CD4-positive, CD25-positive, alpha-beta regulatory T cell (primary cell): ENCODE data around the gene WNK4. TPM values are rescaled to one million over a fixed set of nuclear protein-coding genes. Genes with fewer than 3 reads are reported as not detected.
A peak's percentile ranks its signal among the peaks of the same experiment; 100 is the strongest.

ENCODE experiments used
- ATAC-seq, 2 donors: fragments of 150-1000 bp; cut with Tn5 transposase; one replicate each; pipeline ENCODE4 v1.10.0; 2021; ENCODE audit warnings: low read depth in 2 of 2, moderate number of reproducible peaks in 2 of 2, moderate library complexity in 1 of 2
- DNase-seq, 3 donors: peaks; one replicate each; pipeline versions ENCODE4 v3.0.0 to v3.0.0-alpha.2; 2012 to 2022; ENCODE audit warnings: mixed read lengths in 1 of 3
- H3K27ac ChIP-seq: one replicate; pipeline ENCODE4 v1.7.0; 2013; ENCODE audit warnings: mild to moderate bottlenecking, low read length; ENCODE audit not compliant: insufficient read depth, poor library complexity, severe bottlenecking
- H3K27me3 ChIP-seq: one replicate; pipeline ENCODE4 v1.7.0; 2013; ENCODE audit warnings: low read length; ENCODE audit not compliant: control insufficient read depth, insufficient read depth
- H3K36me3 ChIP-seq: one replicate; pipeline ENCODE4 v1.7.0; 2013; ENCODE audit warnings: mild to moderate bottlenecking, low read length, moderate library complexity; ENCODE audit not compliant: control insufficient read depth, insufficient read depth
- H3K4me1 ChIP-seq: 2 replicates; pipeline ENCODE4 v1.7.0; 2013; ENCODE audit warnings: mild to moderate bottlenecking, low read length; ENCODE audit not compliant: insufficient read depth, control insufficient read depth, poor library complexity, severe bottlenecking
- H3K4me3 ChIP-seq: one replicate; pipeline ENCODE4 v1.7.0; 2013; ENCODE audit warnings: low read depth, mild to moderate bottlenecking, low read length, moderate library complexity
- H3K9me3 ChIP-seq, 2 experiments: 1 replicate in 1 of 2; 2 replicates in 1 of 2; pipeline ENCODE4 v1.7.0; 2013; ENCODE audit warnings: low read length in 2 of 2, mild to moderate bottlenecking in 1 of 2, moderate library complexity in 1 of 2; ENCODE audit not compliant: control insufficient read depth in 2 of 2
- H3K27ac Mint-ChIP-seq, 3 donors: one replicate each; pipeline ENCODE4 v1.8.0; 2020 to 2022; ENCODE audit warnings: mild to moderate bottlenecking in 3 of 3, mixed read lengths in 3 of 3, moderate library complexity in 2 of 3
- H3K27me3 Mint-ChIP-seq: one replicate; pipeline ENCODE4 v1.8.0; 2022; ENCODE audit warnings: mild to moderate bottlenecking, mixed read lengths
- H3K36me3 Mint-ChIP-seq: one replicate; pipeline ENCODE4 v1.8.0; 2020; ENCODE audit warnings: mixed read lengths
- H3K4me1 Mint-ChIP-seq, 4 donors: one replicate each; pipeline ENCODE4 v1.8.0; 2020 to 2022; ENCODE audit warnings: mixed read lengths in 4 of 4, mild to moderate bottlenecking in 1 of 4
- H3K4me3 Mint-ChIP-seq, 4 donors: one replicate each; pipeline ENCODE4 v1.8.0; 2020 to 2022; ENCODE audit warnings: mild to moderate bottlenecking in 4 of 4, mixed read lengths in 4 of 4, moderate library complexity in 3 of 4
- H3K9me3 Mint-ChIP-seq, 7 donors: one replicate each; pipeline ENCODE4 v1.8.0; 2020 to 2022; ENCODE audit warnings: mixed read lengths in 7 of 7, mild to moderate bottlenecking in 3 of 7, moderate library complexity in 2 of 7
- polyA plus RNA-seq, 4 donors: library from polyadenylated mRNA; unstranded; fragments of 300-500 nt; fragmentation: Illumina TruSeq; gene quantifications; one replicate each; pipeline ENCODE4 v1.2.3, GENCODE V29; 2021
- total RNA-seq: library from RNA; stranded (reverse); gene quantifications from one replicate; pipeline ENCODE4 v1.2.3, GENCODE V29; 2022

WNK4 gene
- total and polyA plus RNA-seq, 5 donors from 2014 or later = 0.09 TPM; not detected in 4

DNA sequence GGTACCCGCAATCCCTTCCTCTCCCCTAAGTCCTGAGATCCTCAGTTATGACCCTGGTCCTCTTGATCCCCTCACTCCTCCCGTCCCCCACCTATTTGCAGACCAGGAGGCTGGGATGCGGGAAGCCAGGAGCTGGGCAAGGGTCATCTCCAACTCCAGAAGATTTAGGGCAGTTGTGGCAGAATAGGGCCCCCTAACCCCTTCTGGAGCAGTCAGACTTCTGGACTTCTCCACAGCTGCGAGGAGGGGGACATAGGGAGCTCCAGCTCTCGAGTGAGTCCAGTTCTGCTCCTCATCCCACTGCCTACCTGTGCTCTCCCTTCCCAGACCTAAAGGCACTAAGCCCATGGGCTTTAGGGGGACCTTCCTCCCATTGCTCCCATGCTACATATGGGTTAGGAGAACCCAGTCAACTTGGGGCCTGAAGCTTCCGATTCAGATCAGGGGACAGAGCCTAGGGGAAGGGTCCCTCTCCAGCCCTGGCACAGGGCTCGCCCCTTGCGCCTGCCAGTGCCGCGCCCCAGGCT lies 1.3 kb downstream of the WNK4 start:
- H3K9me3 Mint-ChIP-seq = peaks cover 0 to 4% (median 0%) of the 10 kb centered on the region in 7 donors

GRCh38 chr17:42782166-42783061 lies 2.0 kb downstream of the WNK4 start:
- no peaks in the 10 kb centered on the region for H3K9me3 ChIP-seq
- H3K27ac ChIP-seq = no peak overlapping the region
- peaks cover 0 to 4% (median 0%) of the 10 kb centered on the region in 7 donors for H3K9me3 Mint-ChIP-seq
- no peak overlapping the region for H3K27ac Mint-ChIP-seq
- no peak overlapping the region for H3K4me3 ChIP-seq
- no peak for ATAC-seq
- DNase-seq = no peak
- H3K4me1 ChIP-seq = peaks cover 13% of the 10 kb centered on the region
- H3K36me3 ChIP-seq = peaks cover 25% of the 10 kb centered on the region
- peaks cover 70% of the 10 kb centered on the region for H3K27me3 Mint-ChIP-seq
- H3K27me3 ChIP-seq = peaks cover 26% of the 10 kb centered on the region
- peaks cover 27% of the 10 kb centered on the region for H3K36me3 Mint-ChIP-seq
- peak overlapping the region in 1 of 4 donors; percentile 54 for H3K4me3 Mint-ChIP-seq
- H3K4me1 Mint-ChIP-seq = peaks cover 0 to 39% (median 15%) of the 10 kb centered on the region in 4 donors

More for the DNA sequence above, 1.3 kb downstream of the WNK4 start:
- Histone ChIP-seq H3K27ac (no peak overlapping the region), H3K27me3 (peaks cover 26% of the 10 kb centered on the region), H3K9me3 (no peaks in the 10 kb centered on the region), H3K4me1 (peaks cover 13% of the 10 kb centered on the region), H3K36me3 (peaks cover 31% of the 10 kb centered on the region), H3K4me3 (no peak overlapping the region)
- Mint-ChIP-seq H3K36me3 (peaks cover 27% of the 10 kb centered on the region), H3K27ac (no peak overlapping the region), H3K4me1 (peaks cover 0 to 39% (median 15%) of the 10 kb centered on the region in 4 donors), H3K27me3 (peaks cover 63% of the 10 kb centered on the region), H3K4me3 (peak overlapping the region in 1 of 4 donors; percentile 6)
- no peak for DNase-seq
- no peak for ATAC-seq

DNA sequence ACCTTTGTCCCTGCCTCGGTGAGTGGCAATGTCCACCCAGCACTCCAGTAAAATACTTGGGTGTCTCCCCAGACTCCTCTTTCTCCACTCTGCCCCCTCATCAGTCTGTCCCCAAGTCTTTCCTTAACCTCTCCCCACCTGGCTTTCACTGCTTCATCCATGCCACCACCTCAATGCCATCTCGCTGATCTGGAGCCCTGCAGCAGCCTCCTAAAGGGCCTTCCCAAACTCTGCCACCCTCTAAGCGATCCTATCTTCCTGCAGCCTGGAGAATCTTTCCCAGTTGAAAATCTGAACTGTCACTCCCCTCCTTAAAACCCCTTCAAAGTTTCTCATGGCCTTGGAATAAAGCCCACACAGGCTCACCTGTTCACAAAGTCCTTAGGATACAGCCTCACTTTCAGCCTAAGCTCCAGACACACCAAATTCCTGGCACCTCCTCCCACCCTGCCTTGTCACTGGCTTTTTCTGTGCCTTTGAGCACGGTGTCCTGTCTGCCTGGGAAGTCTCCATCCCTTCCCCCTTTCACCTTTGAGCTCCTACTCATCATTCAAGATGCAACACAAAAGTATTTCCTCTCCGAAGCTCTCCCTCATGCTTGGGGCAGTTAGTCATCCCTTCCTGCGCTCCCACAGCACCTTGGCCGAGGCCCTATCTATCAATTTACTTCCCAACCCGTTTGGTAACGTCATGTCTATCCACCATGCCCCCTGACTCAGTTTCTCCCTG lies 2.8 kb downstream of the WNK4 start:
- Histone ChIP-seq H3K27me3 (peaks cover 26% of the 10 kb centered on the region), H3K27ac (no peak overlapping the region), H3K4me3 (no peak overlapping the region), H3K36me3 (peaks cover 17% of the 10 kb centered on the region), H3K4me1 (peaks cover 13% of the 10 kb centered on the region), H3K9me3 (no peaks in the 10 kb centered on the region)
- H3K27me3 Mint-ChIP-seq = peaks cover 75% of the 10 kb centered on the region
- peaks cover 0 to 4% (median 1%) of the 10 kb centered on the region in 7 donors for H3K9me3 Mint-ChIP-seq
- no peak overlapping the region for H3K27ac Mint-ChIP-seq
- peaks cover 20% of the 10 kb centered on the region for H3K36me3 Mint-ChIP-seq
- DNase-seq (no peak), ATAC-seq (no peak)
- peaks cover 0 to 39% (median 15%) of the 10 kb centered on the region in 4 donors for H3K4me1 Mint-ChIP-seq
- peak overlapping the region in 1 of 4 donors; percentile 54 for H3K4me3 Mint-ChIP-seq

GRCh38 chr17:42783791-42784138 lies 3.4 kb downstream of the WNK4 start:
- H3K27me3 ChIP-seq = peaks cover 26% of the 10 kb centered on the region

DNA sequence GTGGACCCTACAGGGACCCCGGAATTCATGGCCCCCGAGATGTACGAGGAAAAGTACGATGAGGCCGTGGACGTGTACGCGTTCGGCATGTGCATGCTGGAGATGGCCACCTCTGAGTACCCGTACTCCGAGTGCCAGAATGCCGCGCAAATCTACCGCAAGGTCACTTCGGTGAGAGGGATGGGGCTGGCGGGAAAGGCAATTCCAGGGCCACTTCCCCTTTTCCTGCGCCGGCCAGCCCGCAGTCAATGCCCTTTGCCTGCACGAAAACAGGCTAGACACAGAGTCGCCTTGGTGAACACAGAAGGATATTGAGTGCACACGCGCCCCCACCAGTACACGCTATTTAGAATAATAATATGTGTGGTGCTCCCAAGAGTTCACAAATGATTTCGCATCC lies 4.0 kb downstream of the WNK4 start:
- Mint-ChIP-seq H3K27me3 (peaks cover 80% of the 10 kb centered on the region), H3K27ac (no peak overlapping the region), H3K9me3 (peaks cover 0 to 4% (median 1%) of the 10 kb centered on the region in 7 donors), H3K4me1 (peaks cover 0 to 36% (median 14%) of the 10 kb centered on the region in 4 donors), H3K36me3 (peaks cover 12% of the 10 kb centered on the region), H3K4me3 (peak overlapping the region in 3 of 4 donors; percentile 11 to 72 (median 44))
- ATAC-seq = no peak
- no peak overlapping the region for H3K4me3 ChIP-seq
- DNase-seq = no peak
- H3K9me3 ChIP-seq = no peaks in the 10 kb centered on the region
- peaks cover 26% of the 10 kb centered on the region for H3K27me3 ChIP-seq
- no peak overlapping the region for H3K27ac ChIP-seq
- H3K4me1 ChIP-seq = peaks cover 13% of the 10 kb centered on the region
- H3K36me3 ChIP-seq = peaks cover 5% of the 10 kb centered on the region

More at GRCh38 chr17:42783791-42784138, 3.4 kb downstream of the WNK4 start:
- peaks cover 11% of the 10 kb centered on the region for H3K36me3 ChIP-seq
- ATAC-seq (no peak), DNase-seq (no peak)
- H3K9me3 ChIP-seq = no peaks in the 10 kb centered on the region
- Mint-ChIP-seq H3K9me3 (peaks cover 0 to 4% (median 1%) of the 10 kb centered on the region in 7 donors), H3K27ac (no peak overlapping the region), H3K36me3 (peaks cover 15% of the 10 kb centered on the region), H3K4me3 (no peak overlapping the region), H3K27me3 (peaks cover 80% of the 10 kb centered on the region), H3K4me1 (peaks cover 0 to 39% (median 15%) of the 10 kb centered on the region in 4 donors)
- H3K4me3 ChIP-seq = no peak overlapping the region
- H3K4me1 ChIP-seq = peaks cover 13% of the 10 kb centered on the region
- no peak overlapping the region for H3K27ac ChIP-seq

DNA sequence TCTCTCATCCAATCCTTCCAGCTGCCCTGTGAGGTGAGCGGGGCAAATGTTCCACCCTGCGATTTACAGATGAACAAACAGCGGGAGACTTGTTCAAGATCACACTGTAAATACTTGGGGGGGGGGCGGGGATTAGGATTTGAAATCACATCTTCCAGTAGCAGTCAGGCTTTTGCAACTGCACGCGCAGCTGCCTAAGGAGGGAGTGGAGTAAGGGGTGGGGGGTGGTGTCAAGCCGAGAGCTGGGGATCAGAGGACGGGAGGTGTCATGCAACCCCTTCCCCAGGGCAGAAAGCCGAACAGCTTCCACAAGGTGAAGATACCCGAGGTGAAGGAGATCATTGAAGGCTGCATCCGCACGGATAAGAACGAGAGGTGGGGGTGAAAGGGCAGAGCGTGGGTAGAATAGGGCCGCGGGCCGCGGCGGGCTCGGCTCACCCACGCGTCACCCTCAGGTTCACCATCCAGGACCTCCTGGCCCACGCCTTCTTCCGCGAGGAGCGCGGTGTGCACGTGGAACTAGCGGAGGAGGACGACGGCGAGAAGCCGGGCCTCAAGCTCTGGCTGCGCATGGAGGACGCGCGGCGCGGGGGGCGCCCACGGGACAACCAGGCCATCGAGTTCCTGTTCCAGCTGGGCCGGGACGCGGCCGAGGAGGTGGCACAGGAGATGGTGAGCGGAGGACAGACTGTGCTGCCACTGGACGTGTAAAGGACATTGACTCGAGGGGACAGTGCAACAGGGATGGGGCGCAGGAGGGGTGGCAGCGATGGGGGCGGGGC lies 4.6 kb downstream of the WNK4 start:
- Mint-ChIP-seq H3K9me3 (peaks cover 0 to 4% (median 1%) of the 10 kb centered on the region in 7 donors), H3K4me3 (peak overlapping the region in 3 of 4 donors; percentile 11 to 72 (median 44)), H3K27ac (no peak overlapping the region), H3K4me1 (peaks cover 0 to 31% (median 11%) of the 10 kb centered on the region in 4 donors), H3K27me3 (peaks cover 74% of the 10 kb centered on the region), H3K36me3 (peaks cover 9% of the 10 kb centered on the region)
- Histone ChIP-seq H3K36me3 (peaks cover under 1% of the 10 kb centered on the region), H3K27ac (no peak overlapping the region), H3K9me3 (no peaks in the 10 kb centered on the region), H3K4me1 (peaks cover 13% of the 10 kb centered on the region), H3K4me3 (no peak overlapping the region), H3K27me3 (peaks cover 26% of the 10 kb centered on the region)
- DNase-seq (no peak), ATAC-seq (peak in 1 of 2 donors; percentile 12)

DNA sequence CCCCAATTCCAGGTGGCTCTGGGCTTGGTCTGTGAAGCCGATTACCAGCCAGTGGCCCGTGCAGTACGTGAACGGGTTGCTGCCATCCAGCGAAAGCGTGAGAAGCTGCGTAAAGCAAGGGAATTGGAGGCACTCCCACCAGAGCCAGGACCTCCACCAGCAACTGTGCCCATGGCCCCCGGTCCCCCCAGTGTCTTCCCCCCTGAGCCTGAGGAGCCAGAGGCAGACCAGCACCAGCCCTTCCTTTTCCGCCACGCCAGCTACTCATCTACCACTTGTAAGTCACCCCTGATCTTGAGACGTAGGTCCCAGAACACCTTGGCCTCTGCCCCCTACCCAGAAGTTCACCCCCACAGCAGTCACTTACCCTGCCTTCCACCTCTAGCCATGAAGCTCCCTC lies 6.9 kb downstream of the WNK4 start:
- H3K36me3 ChIP-seq = no peaks in the 10 kb centered on the region
- H3K4me3 Mint-ChIP-seq = no peak overlapping the region
- no peak overlapping the region for H3K4me3 ChIP-seq
- H3K4me1 ChIP-seq = peaks cover 4% of the 10 kb centered on the region
- H3K27ac ChIP-seq = no peak overlapping the region
- no peak overlapping the region for H3K27ac Mint-ChIP-seq
- peaks cover 62% of the 10 kb centered on the region for H3K27me3 Mint-ChIP-seq
- ATAC-seq (no peak), DNase-seq (no peak)
- peaks cover 4% of the 10 kb centered on the region for H3K36me3 Mint-ChIP-seq
- H3K4me1 Mint-ChIP-seq = peaks cover 0 to 25% (median 10%) of the 10 kb centered on the region in 4 donors
- H3K9me3 Mint-ChIP-seq = peaks cover 0 to 4% (median 1%) of the 10 kb centered on the region in 7 donors
- H3K27me3 ChIP-seq = peaks cover 20% of the 10 kb centered on the region
- no peaks in the 10 kb centered on the region for H3K9me3 ChIP-seq
